ENCODE data around the gene GALNT9.

DNA sequence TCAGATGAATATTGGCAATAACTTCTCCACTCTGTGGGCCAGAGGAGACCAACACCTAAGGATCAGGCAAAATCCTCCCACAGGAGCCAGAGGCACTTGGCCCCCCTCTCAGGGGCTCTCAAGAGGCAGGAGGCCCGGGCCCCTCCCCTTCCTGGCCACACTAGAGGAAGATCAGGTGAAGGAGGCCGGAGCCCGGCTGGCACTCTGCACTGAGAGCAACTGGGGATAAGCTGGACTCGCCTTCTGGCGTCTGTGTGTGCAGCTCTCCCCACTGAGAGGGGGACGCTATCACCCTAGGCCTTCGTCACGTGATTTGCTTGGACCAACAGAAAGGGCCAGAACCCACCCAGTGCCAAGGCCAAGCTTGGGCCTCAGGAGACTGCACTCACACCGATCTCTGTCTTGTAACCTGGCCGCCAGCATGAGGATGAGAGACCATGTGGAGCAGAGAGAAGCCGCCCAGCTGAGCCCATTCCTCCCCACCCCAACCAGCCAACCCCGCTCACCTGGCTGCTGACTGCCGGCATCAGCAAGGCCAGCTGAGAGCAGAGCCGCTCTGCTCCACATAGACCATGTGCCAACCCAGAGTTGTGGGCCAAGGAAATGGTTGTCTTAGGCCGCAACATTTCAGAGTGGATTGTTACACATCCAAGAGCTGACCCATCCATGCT lies 121.1 kb downstream of the GALNT9 start:
- TF ChIP-seq CTCF (IDR thresholded peaks at IDR 0.05; ENCODE audit: insufficient read depth, low read depth, low read length) (no peak), EZH2 (IDR thresholded peaks at IDR 0.05; ENCODE audit: insufficient read depth, low read length) (no peak)

All from astrocyte (in vitro differentiated cells and primary cell).